ENCODE measurements around the gene C1orf141.

GRCh38 chr1:67162954-67163353 is 28.2 kb upstream of the C1orf141 start:
- TF ChIP-seq, protein P1, sequence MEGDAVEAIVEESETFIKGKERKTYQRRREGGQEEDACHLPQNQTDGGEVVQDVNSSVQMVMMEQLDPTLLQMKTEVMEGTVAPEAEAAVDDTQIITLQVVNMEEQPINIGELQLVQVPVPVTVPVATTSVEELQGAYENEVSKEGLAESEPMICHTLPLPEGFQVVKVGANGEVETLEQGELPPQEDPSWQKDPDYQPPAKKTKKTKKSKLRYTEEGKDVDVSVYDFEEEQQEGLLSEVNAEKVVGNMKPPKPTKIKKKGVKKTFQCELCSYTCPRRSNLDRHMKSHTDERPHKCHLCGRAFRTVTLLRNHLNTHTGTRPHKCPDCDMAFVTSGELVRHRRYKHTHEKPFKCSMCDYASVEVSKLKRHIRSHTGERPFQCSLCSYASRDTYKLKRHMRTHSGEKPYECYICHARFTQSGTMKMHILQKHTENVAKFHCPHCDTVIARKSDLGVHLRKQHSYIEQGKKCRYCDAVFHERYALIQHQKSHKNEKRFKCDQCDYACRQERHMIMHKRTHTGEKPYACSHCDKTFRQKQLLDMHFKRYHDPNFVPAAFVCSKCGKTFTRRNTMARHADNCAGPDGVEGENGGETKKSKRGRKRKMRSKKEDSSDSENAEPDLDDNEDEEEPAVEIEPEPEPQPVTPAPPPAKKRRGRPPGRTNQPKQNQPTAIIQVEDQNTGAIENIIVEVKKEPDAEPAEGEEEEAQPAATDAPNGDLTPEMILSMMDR (conservative IDR thresholded peaks at IDR 0.05 in 1 of 2, IDR thresholded peaks at IDR 0.05 in 1 of 2; ENCODE audit: extremely low read depth in 1 of 2, insufficient read depth in 1 of 2, low read depth in 1 of 2, low read length in 2 of 2): no peak
- TF ChIP-seq EZH2 (IDR thresholded peaks at IDR 0.05; ENCODE audit: borderline replicate concordance, low read length): no peak

Measured in mammary epithelial cell (primary cell).